HUES48 (cell line): ENCODE measurements around the gene OXA1L.
"Not testable (repeated sequence)": the region's sequence is repeated elsewhere in the genome, so short reads cannot be mapped to it uniquely, and the experiment has no call there.

ENCODE experiments used
- H3K27ac ChIP-seq: one replicate; pipeline ENCODE4 v1.7.0; 2013; ENCODE audit warnings: low read depth, low read length, inconsistent platforms
- H3K27me3 ChIP-seq: 2 replicates; pipeline ENCODE4 v1.6.1; 2013; ENCODE audit warnings: mild to moderate bottlenecking, low read length; ENCODE audit not compliant: control insufficient read depth, insufficient read depth
- H3K36me3 ChIP-seq: 2 replicates; pipeline ENCODE4 v1.6.1; 2013; ENCODE audit warnings: low read length; ENCODE audit not compliant: control insufficient read depth, insufficient read depth
- H3K4me1 ChIP-seq: 2 replicates; pipeline ENCODE4 v1.6.1; 2013; ENCODE audit warnings: mild to moderate bottlenecking, low read length; ENCODE audit not compliant: control insufficient read depth, insufficient read depth
- H3K4me3 ChIP-seq: 2 replicates; pipeline ENCODE4 v1.5.1; 2013; ENCODE audit warnings: mild to moderate bottlenecking, low read depth, low read length
- H3K9ac ChIP-seq: 2 replicates; pipeline ENCODE4 v1.6.1; 2013; ENCODE audit warnings: mild to moderate bottlenecking, low read depth, low read length, moderate library complexity
- H3K9me3 ChIP-seq: 2 replicates; pipeline ENCODE4 v1.6.1; 2013; ENCODE audit warnings: low read length; ENCODE audit not compliant: control insufficient read depth, insufficient read depth

The OXA1L gene

DNA sequence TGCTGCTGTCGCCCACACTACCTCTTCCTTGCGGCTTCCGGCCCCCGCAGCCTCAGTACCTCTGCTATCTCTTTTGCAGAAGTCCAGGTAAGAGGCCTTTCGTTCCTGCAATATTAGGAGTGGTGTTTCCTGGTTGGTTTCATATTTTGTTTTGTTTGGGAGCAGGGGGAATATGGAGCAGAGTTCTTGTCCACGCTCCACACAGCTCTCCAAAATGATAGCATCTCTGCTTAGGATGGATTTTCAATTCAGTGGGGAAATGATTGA lies 768 bp downstream of the OXA1L start:
- H3K9ac ChIP-seq = peak overlapping the region; percentile 97
- H3K9me3 ChIP-seq = no peaks in the 10 kb centered on the region
- peaks cover 45% of the 10 kb centered on the region for H3K36me3 ChIP-seq
- peaks cover 8% of the 10 kb centered on the region for H3K4me1 ChIP-seq
- peak overlapping the region; percentile 93 for H3K4me3 ChIP-seq
- H3K27me3 ChIP-seq = no peaks in the 10 kb centered on the region
- peak overlapping the region; percentile 86 for H3K27ac ChIP-seq

DNA sequence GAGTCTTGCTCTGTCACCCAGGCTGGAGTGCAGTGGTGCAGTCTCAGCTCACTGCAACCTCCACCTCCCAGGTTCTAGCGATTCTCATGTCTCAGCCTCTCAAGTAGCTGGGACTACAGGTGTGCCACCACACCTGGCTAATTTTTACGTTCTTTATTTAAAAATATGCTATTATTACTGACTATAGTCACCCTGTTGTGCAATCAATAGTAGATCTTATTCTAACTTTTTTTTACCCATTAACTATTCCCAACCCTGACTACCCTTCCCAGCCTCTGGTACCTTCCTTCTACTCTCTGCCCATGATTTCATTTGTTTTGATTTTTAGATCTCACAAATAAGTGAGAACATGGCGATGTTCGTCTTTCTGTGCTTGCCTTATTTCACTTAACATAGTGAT lies 2.5 kb downstream of the OXA1L start:
- Histone ChIP-seq H3K4me3 (no peak overlapping the region), H3K36me3 (peaks cover 60% of the 10 kb centered on the region), H3K27ac (no peak overlapping the region), H3K4me1 (peaks cover 8% of the 10 kb centered on the region), H3K9ac (no peak overlapping the region), H3K27me3 (no peaks in the 10 kb centered on the region), H3K9me3 (no peaks in the 10 kb centered on the region)

DNA sequence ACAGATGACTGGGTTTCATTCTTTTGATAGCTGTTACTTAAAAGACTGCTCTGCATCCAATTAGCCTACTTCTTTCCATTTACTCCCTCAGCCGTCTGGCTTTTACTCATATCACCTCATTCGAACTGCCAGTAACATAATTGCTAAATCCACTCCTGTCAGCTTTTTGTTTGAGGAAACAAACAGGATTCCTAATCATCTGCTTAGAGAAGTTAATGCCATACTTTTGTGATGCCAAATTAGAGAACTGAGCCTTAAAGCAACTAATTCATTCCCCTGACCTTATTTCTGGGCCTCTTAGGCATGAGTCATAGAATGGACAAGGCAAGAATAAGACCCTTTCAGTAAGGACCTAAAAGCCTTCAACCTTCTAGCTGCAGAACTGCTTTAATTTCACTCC lies 2.9 kb downstream of the OXA1L start:
- Histone ChIP-seq H3K36me3 (peaks cover 60% of the 10 kb centered on the region), H3K27me3 (no peaks in the 10 kb centered on the region), H3K9me3 (no peaks in the 10 kb centered on the region), H3K4me1 (peaks cover 8% of the 10 kb centered on the region), H3K9ac (no peak overlapping the region), H3K4me3 (no peak overlapping the region), H3K27ac (no peak overlapping the region)

- H3K4me3 ChIP-seq = no peak overlapping the region
- H3K4me1 ChIP-seq = peaks cover 8% of the 10 kb centered on the region
- H3K36me3 ChIP-seq = peaks cover 60% of the 10 kb centered on the region
- no peaks in the 10 kb centered on the region for H3K9me3 ChIP-seq
- no peak overlapping the region for H3K9ac ChIP-seq
- H3K27me3 ChIP-seq = no peaks in the 10 kb centered on the region
- H3K27ac ChIP-seq = no peak overlapping the region
Measured at GRCh38 chr14:22770481-22771187, 4.1 kb downstream of the OXA1L start.

- no peak overlapping the region for H3K27ac ChIP-seq
- no peaks in the 10 kb centered on the region for H3K4me1 ChIP-seq
- no peak overlapping the region for H3K4me3 ChIP-seq
- H3K9me3 ChIP-seq = no peaks in the 10 kb centered on the region
- no peaks in the 10 kb centered on the region for H3K27me3 ChIP-seq
- no peak overlapping the region for H3K9ac ChIP-seq
- H3K36me3 ChIP-seq = peaks cover 59% of the 10 kb centered on the region
Measured at GRCh38 chr14:22772725-22773124, 6.2 kb downstream of the OXA1L start.

DNA sequence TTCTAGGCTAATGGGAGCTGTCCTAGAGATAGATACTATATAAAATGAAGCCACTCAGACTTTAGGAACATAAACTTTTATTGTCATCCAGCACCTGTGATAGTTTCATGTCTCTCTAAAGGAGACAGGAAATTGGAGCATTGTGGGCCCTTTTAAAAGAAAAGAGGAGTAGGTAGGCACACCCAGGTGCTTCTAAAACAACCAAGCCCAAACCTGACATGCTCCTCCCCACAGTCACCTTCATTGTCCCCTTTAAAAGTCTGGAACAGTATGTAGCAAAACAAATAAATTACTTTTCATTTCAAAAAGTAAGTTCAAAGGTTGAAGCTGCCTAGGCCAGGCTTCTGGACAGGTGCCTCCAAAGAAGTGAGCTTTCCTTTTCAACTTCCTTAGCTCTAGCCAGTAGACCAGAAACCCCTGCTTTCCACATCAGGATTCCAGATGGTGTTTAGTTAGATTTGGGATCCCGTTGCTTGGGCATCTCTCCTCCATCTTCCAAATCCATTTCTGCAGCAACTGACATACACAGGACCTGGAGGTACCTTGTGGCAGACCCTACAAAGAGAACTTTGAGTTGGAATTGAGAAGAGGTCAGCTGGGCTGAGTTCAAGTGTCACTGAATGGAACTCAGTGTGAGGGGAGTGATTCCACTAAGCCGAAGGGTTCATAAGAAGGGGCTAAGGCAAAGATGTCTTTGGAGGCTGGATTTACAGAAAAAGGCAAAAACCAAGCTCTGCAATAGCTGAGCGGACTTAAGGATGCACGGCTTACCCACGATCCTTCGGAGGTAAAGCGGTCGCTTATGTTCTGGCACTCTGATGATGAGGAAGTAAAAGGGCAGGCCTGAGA lies 6.9 kb downstream of the OXA1L start:
- no peaks in the 10 kb centered on the region for H3K27me3 ChIP-seq
- no peak overlapping the region for H3K27ac ChIP-seq
- no peaks in the 10 kb centered on the region for H3K4me1 ChIP-seq
- H3K9ac ChIP-seq = no peak overlapping the region
- H3K9me3 ChIP-seq = no peaks in the 10 kb centered on the region
- H3K4me3 ChIP-seq = no peak overlapping the region
- peaks cover 53% of the 10 kb centered on the region for H3K36me3 ChIP-seq

DNA sequence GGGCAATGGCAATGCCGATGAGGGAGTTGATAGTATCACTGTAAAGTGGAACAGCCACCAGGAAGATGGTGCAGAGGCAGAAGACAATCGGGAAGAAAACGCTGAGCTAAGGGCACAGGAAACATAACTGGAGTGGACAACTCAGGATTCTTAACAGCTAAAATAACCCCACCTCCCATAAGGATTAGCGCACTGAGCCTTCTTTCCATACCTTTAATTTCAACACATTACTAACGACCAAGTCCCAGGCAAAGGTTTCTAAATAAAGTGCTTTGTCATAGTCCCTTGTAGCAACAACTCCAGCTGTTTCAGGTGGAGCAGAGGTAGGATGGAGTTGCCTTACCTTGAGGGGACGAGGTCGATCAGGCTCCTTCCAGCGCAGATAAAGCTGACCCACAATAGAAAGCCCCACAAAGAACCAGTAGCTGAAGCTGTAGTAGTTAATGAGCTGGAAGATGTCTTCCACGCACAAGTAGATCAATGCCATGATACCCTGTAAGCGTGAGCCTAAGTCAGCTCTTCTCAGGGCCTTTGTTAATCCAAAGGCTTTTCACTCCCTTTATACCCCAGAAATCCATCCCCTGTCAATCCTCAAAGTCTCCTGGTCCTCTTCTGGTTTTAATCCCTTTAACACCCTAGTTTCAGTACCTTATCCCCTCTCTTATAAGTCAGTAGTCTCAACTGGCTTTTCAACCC lies 7.7 kb downstream of the OXA1L start:
- no peaks in the 10 kb centered on the region for H3K27me3 ChIP-seq
- H3K9ac ChIP-seq = no peak overlapping the region
- H3K4me3 ChIP-seq = no peak overlapping the region
- no peak overlapping the region for H3K27ac ChIP-seq
- H3K36me3 ChIP-seq = peaks cover 45% of the 10 kb centered on the region
- H3K9me3 ChIP-seq = no peaks in the 10 kb centered on the region
- H3K4me1 ChIP-seq = no peaks in the 10 kb centered on the region

GRCh38 chr14:22776215-22776614 lies 9.7 kb downstream of the OXA1L start:
- peaks cover 24% of the 10 kb centered on the region for H3K36me3 ChIP-seq
- no peak overlapping the region for H3K4me3 ChIP-seq
- H3K27ac ChIP-seq = no peak overlapping the region
- H3K4me1 ChIP-seq = no peaks in the 10 kb centered on the region
- no peak overlapping the region for H3K9ac ChIP-seq
- H3K9me3 ChIP-seq = no peaks in the 10 kb centered on the region
- no peaks in the 10 kb centered on the region for H3K27me3 ChIP-seq

GRCh38 chr14:22776849-22777248 lies 10.4 kb downstream of the OXA1L start:
- H3K4me3 ChIP-seq, H3K27ac ChIP-seq: not testable (repeated sequence)

DNA sequence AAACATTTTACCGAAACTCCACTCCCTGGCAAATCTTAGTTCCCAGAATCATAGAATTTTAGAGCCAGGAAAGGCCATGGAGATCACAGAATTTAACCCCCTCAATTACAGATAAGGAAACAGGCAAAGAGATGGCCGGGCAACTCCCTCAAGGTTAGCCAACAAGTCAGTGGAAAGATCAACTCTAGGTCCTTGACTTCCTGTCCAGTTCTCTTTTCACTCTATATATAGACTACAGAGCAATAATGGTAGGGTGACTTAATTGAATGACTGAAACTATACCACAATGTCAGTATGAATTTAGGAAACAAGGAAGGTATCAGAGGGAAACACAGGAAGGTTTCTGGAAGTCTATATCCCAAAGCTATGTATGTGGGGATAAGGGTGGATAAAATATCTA lies 11.6 kb downstream of the OXA1L start:
- no peak overlapping the region for H3K9ac ChIP-seq
- H3K9me3 ChIP-seq = no peaks in the 10 kb centered on the region
- no peaks in the 10 kb centered on the region for H3K27me3 ChIP-seq
- H3K4me3 ChIP-seq = no peak overlapping the region
- H3K4me1 ChIP-seq = no peaks in the 10 kb centered on the region
- H3K27ac ChIP-seq = no peak overlapping the region
- H3K36me3 ChIP-seq = peaks cover 8% of the 10 kb centered on the region

More at GRCh38 chr14:22776849-22777248, 10.4 kb downstream of the OXA1L start:
- H3K9me3 ChIP-seq, H3K4me1 ChIP-seq, H3K27me3 ChIP-seq, H3K9ac ChIP-seq: not testable (repeated sequence)
- peaks cover 18% of the 10 kb centered on the region for H3K36me3 ChIP-seq

GRCh38 chr14:22780105-22780679 lies 13.7 kb downstream of the OXA1L start:
- H3K36me3 ChIP-seq = no peaks in the 10 kb centered on the region
- no peaks in the 10 kb centered on the region for H3K27me3 ChIP-seq
- no peaks in the 10 kb centered on the region for H3K4me1 ChIP-seq
- no peak overlapping the region for H3K4me3 ChIP-seq
- no peak overlapping the region for H3K9ac ChIP-seq
- no peak overlapping the region for H3K27ac ChIP-seq
- H3K9me3 ChIP-seq = no peaks in the 10 kb centered on the region
